OCI-LY1 (cell line): Measurements from ENCODE around the gene CEP63.

Experiments used
- H2AFZ ChIP-seq: fragments of 200-600 bp; sonication (generic), shearing (Covaris generic); 2 replicates; pipeline ENCODE4 v1.6.0; 2014; ENCODE audit warnings: antibody characterized with exemption, mild to moderate bottlenecking, low read length
- H3F3A ChIP-seq: fragments of 200-600 bp; sonication (generic), shearing (Covaris generic); 2 replicates; pipeline ENCODE4 v1.6.0; 2014; ENCODE audit warnings: mild to moderate bottlenecking, antibody characterized with exemption, low read length, moderate library complexity; ENCODE audit not compliant: insufficient read depth
- H3K27ac ChIP-seq: fragments of 200-600 bp; sonication (generic); 2 replicates; pipeline ENCODE4 v1.5.1; 2014; ENCODE audit warnings: low read length, mixed run types, mild to moderate bottlenecking, low read depth; ENCODE audit not compliant: poor library complexity, severe bottlenecking
- H3K27me3 ChIP-seq: fragments of 200-600 bp; sonication (generic); 2 replicates; pipeline ENCODE4 v1.6.0; 2014; ENCODE audit warnings: antibody characterized with exemption, mild to moderate bottlenecking, low read length, moderate library complexity; ENCODE audit not compliant: insufficient read depth
- H3K36me3 ChIP-seq: fragments of 200-600 bp; sonication (generic); 2 replicates; pipeline ENCODE4 v1.6.1; 2014; ENCODE audit warnings: mild to moderate bottlenecking, antibody characterized with exemption, low read length, moderate library complexity, mixed read lengths; ENCODE audit not compliant: insufficient read depth
- H3K4me1 ChIP-seq: fragments of 200-600 bp; sonication (generic); 2 replicates; pipeline ENCODE4 v1.5.1; 2014; ENCODE audit warnings: mild to moderate bottlenecking, low read length, moderate library complexity; ENCODE audit not compliant: insufficient read depth, severe bottlenecking
- H3K4me2 ChIP-seq: fragments of 200-600 bp; sonication (generic), shearing (Covaris generic); 2 replicates; pipeline ENCODE4 v1.6.1; 2014; ENCODE audit warnings: low read length
- H3K4me3 ChIP-seq: fragments of 200-600 bp; sonication (generic); 2 replicates; pipeline ENCODE4 v1.5.1; 2014; ENCODE audit warnings: low read length, low read depth, mild to moderate bottlenecking, mixed read lengths; ENCODE audit not compliant: poor library complexity, severe bottlenecking
- H3K79me2 ChIP-seq: fragments of 200-600 bp; shearing (Covaris generic); 2 replicates; pipeline ENCODE4 v1.6.1; 2016; ENCODE audit warnings: mixed run types, low read length, mixed read lengths; ENCODE audit not compliant: insufficient read depth
- H3K9ac ChIP-seq: fragments of 200-600 bp; sonication (generic), shearing (Covaris generic); 2 replicates; pipeline ENCODE4 v1.6.1; 2014; ENCODE audit warnings: mild to moderate bottlenecking, low read length, mixed read lengths
- H3K9me2 ChIP-seq: fragments of 200-600 bp; sonication (generic), shearing (Covaris generic); 2 replicates; pipeline ENCODE4 v1.6.1; 2014; ENCODE audit warnings: low read depth, mild to moderate bottlenecking, low read length, mixed read lengths
- H3K9me3 ChIP-seq: fragments of 200-600 bp; shearing (Covaris generic); 2 replicates; pipeline ENCODE4 v1.6.1; 2014; ENCODE audit warnings: low read length, mixed read lengths
- H4K20me1 ChIP-seq: fragments of 200-600 bp; sonication (generic), shearing (Covaris generic); 2 replicates; pipeline ENCODE4 v1.6.0; 2016; ENCODE audit warnings: mild to moderate bottlenecking, low read length; ENCODE audit not compliant: insufficient read depth
- CTCF ChIP-seq: fragments of 200-600 bp; sonication (generic), shearing (Covaris generic); IDR thresholded peaks from 2 replicates; pipeline ENCODE4 v1.5.1; 2017; ENCODE audit warnings: mild to moderate bottlenecking, antibody characterized with exemption, low read length, moderate library complexity, mixed read lengths
- EZH2 ChIP-seq: fragments of 200-600 bp; sonication (generic), shearing (Covaris generic); IDR thresholded peaks from 2 replicates; pipeline ENCODE4 v1.8.0; 2017; ENCODE audit warnings: borderline replicate concordance, mixed run types, mild to moderate bottlenecking, antibody characterized with exemption, low read length, moderate library complexity, mixed read lengths

CEP63 gene

DNA sequence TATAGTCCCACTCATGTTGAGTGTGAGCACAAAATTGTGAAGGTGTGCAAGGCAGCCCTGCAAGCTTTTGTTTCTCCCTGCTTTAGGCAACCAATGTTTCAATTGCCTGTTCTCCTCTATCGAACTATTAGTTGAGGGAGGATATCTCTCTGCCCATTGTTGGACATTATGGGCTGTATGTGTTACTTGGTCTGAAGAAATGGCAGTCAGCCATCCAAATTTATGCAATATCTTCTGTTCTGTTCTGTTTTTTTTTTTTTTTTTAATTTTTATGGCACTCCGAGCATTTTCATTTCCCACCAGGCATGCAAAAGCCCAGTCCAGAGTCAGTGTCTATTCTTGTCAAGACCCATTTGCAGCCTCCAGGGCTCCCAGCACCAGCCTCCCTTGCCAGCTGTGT lies 44.0 kb upstream of the CEP63 start:
- TF ChIP-seq EZH2, result no peak
- no peak for TF ChIP-seq CTCF
- H2AFZ ChIP-seq, result no peak overlapping the region
- no peak overlapping the region for H3K4me3 ChIP-seq
- H4K20me1 ChIP-seq, result no peaks in the 10 kb centered on the region
- no peak overlapping the region for H3K9ac ChIP-seq
- H3K9me3 ChIP-seq, result no peaks in the 10 kb centered on the region
- H3K27me3 ChIP-seq, result peaks cover 13% of the 10 kb centered on the region; the same call in 1 of the 2 replicates
- no peaks in the 10 kb centered on the region for H3K36me3 ChIP-seq
- H3K9me2 ChIP-seq, result no peaks in the 10 kb centered on the region
- no peak overlapping the region for H3K27ac ChIP-seq
- H3F3A ChIP-seq, result no peaks in the 10 kb centered on the region
- H3K4me1 ChIP-seq, result no peaks in the 10 kb centered on the region
- no peaks in the 10 kb centered on the region for H3K79me2 ChIP-seq
- no peak overlapping the region for H3K4me2 ChIP-seq

- Histone ChIP-seq H3K4me1 (no peaks in the 10 kb centered on the region), H3K4me2 (no peak overlapping the region), H3K9me2 (no peaks in the 10 kb centered on the region), H3K27me3 (peaks cover 9% of the 10 kb centered on the region; the same call in 1 of the 2 replicates), H2AFZ (no peak overlapping the region), H3K4me3 (no peak overlapping the region), H3K9ac (no peak overlapping the region), H3F3A (no peaks in the 10 kb centered on the region), H3K9me3 (no peaks in the 10 kb centered on the region), H4K20me1 (no peaks in the 10 kb centered on the region), H3K36me3 (no peaks in the 10 kb centered on the region), H3K27ac (no peak overlapping the region), H3K79me2 (no peaks in the 10 kb centered on the region)
- TF ChIP-seq EZH2, result no peak
- no peak for TF ChIP-seq CTCF
Observed at GRCh38 chr3:134445095-134445494, 40.8 kb upstream of the CEP63 start.

DNA sequence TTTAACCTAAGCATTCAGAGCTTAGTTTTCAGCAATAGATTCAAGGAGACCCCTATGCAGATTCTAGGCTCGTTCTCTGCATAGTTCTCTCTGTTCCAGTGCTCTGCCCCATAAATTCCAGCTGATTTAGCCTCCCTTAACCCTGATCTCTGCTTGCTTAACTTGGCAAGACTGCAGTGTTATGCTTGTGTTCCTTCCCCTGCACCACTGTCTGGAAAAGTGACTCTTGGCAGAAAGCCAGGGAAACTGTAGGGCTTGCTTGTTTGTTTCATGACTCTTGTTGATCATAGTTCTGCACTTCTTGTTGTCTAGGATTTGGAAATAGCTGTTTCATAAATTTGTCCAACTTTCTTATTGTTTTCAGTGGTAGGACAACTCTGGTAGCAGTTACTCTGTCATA lies 40.2 kb upstream of the CEP63 start:
- no peak overlapping the region for H3K9ac ChIP-seq
- H3K9me3 ChIP-seq, result no peaks in the 10 kb centered on the region
- H3K79me2 ChIP-seq, result no peaks in the 10 kb centered on the region
- TF ChIP-seq EZH2, result no peak
- no peak for TF ChIP-seq CTCF
- H3K9me2 ChIP-seq, result no peaks in the 10 kb centered on the region
- H3K27me3 ChIP-seq, result peaks cover 4% of the 10 kb centered on the region; the same call in 1 of the 2 replicates
- H3K4me1 ChIP-seq, result no peaks in the 10 kb centered on the region
- no peak overlapping the region for H3K4me3 ChIP-seq
- H3K4me2 ChIP-seq, result no peak overlapping the region
- H3F3A ChIP-seq, result no peaks in the 10 kb centered on the region
- no peaks in the 10 kb centered on the region for H4K20me1 ChIP-seq
- H2AFZ ChIP-seq, result no peak overlapping the region
- no peaks in the 10 kb centered on the region for H3K36me3 ChIP-seq
- H3K27ac ChIP-seq, result no peak overlapping the region
